ENCODE results near the gene SLC35D3.
"Not testable (repeated sequence)": the region's sequence is repeated elsewhere in the genome, so short reads cannot be mapped to it uniquely, and the experiment has no call there.

SLC35D3 gene

DNA sequence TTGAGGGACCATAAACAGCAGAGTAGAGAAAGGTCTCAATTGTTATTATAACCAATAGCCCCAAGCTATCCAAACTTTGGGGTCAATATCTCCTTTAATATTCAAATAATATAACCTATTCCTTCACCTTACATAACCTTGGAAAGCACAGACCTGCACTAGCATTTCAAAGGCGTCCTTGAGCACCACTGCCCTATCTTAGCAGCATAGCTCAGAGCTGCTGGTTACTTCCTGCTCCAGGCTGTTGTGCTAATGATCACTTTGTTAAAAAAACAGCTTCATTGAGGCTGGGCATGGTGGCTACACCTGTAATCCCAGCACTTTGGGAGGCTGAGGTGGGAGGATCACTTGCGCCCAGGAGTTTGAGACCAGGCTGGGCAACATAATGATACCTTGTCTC lies 10.5 kb downstream of the SLC35D3 start:
- TF ChIP-seq, protein P1, sequence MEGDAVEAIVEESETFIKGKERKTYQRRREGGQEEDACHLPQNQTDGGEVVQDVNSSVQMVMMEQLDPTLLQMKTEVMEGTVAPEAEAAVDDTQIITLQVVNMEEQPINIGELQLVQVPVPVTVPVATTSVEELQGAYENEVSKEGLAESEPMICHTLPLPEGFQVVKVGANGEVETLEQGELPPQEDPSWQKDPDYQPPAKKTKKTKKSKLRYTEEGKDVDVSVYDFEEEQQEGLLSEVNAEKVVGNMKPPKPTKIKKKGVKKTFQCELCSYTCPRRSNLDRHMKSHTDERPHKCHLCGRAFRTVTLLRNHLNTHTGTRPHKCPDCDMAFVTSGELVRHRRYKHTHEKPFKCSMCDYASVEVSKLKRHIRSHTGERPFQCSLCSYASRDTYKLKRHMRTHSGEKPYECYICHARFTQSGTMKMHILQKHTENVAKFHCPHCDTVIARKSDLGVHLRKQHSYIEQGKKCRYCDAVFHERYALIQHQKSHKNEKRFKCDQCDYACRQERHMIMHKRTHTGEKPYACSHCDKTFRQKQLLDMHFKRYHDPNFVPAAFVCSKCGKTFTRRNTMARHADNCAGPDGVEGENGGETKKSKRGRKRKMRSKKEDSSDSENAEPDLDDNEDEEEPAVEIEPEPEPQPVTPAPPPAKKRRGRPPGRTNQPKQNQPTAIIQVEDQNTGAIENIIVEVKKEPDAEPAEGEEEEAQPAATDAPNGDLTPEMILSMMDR (IDR thresholded peaks at IDR 0.05; ENCODE audit: extremely low read depth, insufficient read depth, missing control alignments): no peak
- DNase-seq (ENCODE audit: low spot score): no peak
- in situ Hi-C loops (cut with MboI; ENCODE audit: low pct_unique_long_range_greater_than_20kb, low sequenced_read_pairs, unreplicated experiment): no loop called here

DNA sequence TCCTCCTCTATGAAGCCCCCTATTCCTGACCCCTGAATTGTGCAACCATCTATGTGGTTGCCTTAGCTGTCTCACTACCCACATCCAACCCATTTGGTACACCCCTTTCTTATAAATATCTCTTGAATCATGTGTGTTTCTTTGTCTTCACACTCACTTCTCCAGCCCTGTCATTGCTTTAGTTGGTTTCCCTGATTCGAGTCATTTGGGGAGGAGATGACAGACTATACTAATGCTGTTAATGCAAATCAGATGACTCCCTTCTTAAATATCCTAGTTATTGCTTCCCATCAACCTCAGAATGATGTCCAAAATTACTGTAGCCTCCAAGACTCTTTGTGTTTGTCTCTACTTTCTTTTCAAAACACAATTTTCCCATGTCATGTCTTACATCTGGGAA lies 23.0 kb downstream of the SLC35D3 start:
- TF ChIP-seq, protein P1 (IDR thresholded peaks at IDR 0.05; ENCODE audit: extremely low read depth, insufficient read depth, missing control alignments): no peak
- in situ Hi-C loops (cut with MboI; ENCODE audit: low pct_unique_long_range_greater_than_20kb, low sequenced_read_pairs, unreplicated experiment): no loop called here

DNA sequence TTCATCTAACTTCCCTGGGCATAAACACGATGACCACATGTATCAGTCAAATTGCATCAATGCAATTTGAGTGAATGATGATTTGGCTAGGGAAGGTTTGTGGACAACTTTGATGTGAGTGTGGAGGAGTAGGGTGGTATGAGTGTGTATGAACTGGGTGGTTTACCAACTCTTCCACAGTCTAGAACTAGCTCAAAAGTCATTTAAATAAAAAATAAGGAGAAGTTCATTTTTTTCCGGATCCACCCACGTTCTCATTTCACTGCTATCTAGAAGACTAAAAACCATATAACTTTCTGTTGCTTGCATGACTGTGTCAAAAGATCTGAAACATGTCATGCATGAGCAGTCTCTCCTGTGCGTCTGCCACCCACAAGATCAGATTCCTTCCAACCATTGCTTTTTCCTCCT lies 23.6 kb downstream of the SLC35D3 start:
- in situ Hi-C loops (cut with MboI; ENCODE audit: low pct_unique_long_range_greater_than_20kb, low sequenced_read_pairs, unreplicated experiment): no loop called here
- DNase-seq (ENCODE audit: low spot score): no peak
- TF ChIP-seq, protein P1 (IDR thresholded peaks at IDR 0.05; ENCODE audit: extremely low read depth, insufficient read depth, missing control alignments): no peak

More for the DNA sequence above, 23.0 kb downstream of the SLC35D3 start:
- no peak for DNase-seq (ENCODE audit: low spot score)

DNA sequence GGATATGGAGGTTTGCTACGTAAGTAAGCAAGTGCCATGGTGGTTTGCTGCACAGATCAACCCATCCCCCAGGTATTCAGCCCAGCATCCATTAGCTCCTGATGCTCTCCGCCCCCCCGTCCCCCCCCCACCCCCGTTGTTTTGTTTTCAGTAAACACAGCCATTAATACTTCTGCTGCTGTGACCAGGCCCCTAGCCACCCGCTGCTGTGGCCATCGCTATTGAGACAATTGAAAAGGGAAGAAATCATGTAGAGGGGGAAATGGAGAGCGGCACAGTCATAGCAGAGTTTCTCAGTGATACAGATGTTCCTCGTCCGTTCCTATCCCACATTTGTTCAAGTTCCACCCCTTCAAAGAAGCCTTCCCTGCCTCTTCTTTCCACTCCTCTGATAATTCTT lies 24.9 kb downstream of the SLC35D3 start:
- in situ Hi-C loops (cut with MboI; ENCODE audit: low pct_unique_long_range_greater_than_20kb, low sequenced_read_pairs, unreplicated experiment): no loop called here
- TF ChIP-seq, protein P1 (IDR thresholded peaks at IDR 0.05; ENCODE audit: extremely low read depth, insufficient read depth, missing control alignments): no peak
- DNase-seq (ENCODE audit: low spot score): no peak

DNA sequence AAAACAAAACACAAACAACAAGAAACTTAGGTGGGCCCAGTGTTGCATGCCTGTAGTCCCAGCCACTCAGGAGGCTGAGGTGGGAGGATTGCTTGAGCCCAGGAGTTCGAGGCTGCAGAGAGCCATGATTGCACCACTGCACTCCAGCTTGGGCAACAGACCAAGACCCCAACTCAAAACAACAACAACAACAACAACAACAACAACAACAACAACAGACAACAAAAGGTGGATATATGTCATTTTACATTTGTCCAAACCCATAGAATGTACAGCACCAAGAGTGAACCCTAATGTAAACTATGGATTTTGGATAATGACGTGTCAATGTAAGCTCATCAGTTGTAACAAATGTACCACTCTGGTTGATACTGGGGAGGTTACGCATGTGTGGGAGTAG lies 27.9 kb downstream of the SLC35D3 start:
- in situ Hi-C loops (cut with MboI; ENCODE audit: low pct_unique_long_range_greater_than_20kb, low sequenced_read_pairs, unreplicated experiment): loop anchor here (25.0 kb wide), 1 partner anchor 687 kb away; no protein-coding TSS in a partner anchor

DNA sequence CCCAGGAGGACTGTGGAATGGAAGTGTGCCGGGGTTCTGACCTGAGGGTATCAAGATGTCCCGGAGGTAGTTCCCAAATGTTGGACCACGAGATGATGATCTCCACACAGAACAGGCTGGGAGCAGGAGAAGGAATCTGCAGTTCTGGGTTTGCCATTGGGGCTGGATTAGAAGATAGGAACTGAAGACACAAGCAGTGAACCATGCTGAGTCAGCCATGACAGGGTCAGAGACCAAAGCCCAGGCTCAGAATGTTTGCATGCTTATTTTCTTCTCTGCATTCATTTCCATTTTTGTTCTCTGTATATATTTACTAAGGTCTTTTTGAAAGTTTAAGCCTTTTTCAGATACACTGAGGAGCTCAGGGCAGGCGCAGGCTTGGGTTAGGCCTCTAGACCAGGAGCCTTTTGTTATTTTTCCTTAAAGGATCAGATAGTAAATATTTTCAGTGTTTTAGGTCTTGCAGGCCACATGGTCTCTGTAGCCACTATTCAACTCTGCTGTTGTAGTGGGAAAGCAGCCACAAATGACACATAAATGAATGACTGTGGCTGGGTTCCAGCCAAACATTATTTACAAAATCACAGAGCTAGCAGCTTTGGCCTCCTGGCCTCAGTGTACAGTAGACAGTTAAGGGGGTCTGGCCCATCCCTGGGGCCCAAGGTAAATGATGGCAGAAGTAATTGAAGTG lies 28.5 kb downstream of the SLC35D3 start:
- in situ Hi-C loops (cut with MboI; ENCODE audit: low pct_unique_long_range_greater_than_20kb, low sequenced_read_pairs, unreplicated experiment): loop anchor here (25.0 kb wide), 1 partner anchor 687 kb away; no protein-coding TSS in a partner anchor
- TF ChIP-seq, protein P1 (IDR thresholded peaks at IDR 0.05; ENCODE audit: extremely low read depth, insufficient read depth, missing control alignments): no peak
- no peak for DNase-seq (ENCODE audit: low spot score)

More for the DNA sequence above, 27.9 kb downstream of the SLC35D3 start:
- not testable (repeated sequence) for DNase-seq (ENCODE audit: low spot score)

DNA sequence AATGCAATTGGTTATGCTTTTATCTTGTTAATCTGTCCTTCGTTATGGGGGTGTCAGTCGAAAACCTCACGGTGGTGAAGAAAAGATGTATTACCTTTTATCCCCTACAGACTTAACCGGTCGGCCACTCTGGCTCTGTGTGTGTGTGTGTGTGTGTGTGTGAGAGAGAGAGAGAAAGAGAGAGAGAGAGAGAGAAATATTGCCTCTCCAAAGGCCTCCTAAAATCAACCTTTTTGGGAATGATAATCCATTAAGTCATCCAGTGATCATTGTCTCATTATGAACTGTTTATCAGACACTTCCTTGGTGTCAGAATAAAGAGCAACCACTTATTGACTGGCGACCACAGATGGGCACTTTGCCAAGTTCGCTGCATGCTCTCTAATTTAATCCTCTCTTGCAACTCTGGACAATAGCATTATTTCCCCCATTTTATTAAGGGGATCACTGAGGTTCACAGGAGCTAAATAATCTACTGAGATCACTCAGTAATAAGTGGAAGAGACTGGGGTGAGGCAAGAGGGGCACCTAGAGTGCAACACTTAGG lies 30.7 kb downstream of the SLC35D3 start:
- TF ChIP-seq, protein P1 (IDR thresholded peaks at IDR 0.05; ENCODE audit: extremely low read depth, insufficient read depth, missing control alignments): no peak
- DNase-seq (ENCODE audit: low spot score): no peak
- in situ Hi-C loops (cut with MboI; ENCODE audit: low pct_unique_long_range_greater_than_20kb, low sequenced_read_pairs, unreplicated experiment): loop anchor here (25.0 kb wide), 1 partner anchor 685 kb away; no protein-coding TSS in a partner anchor
